22Rv1 (cell line): ENCODE data around the gene DNTT.

Experiments
- CTCF ChIP-seq: fragments of 450-650 bp; IDR thresholded peaks from 2 replicates; pipeline ENCODE4 v1.5.1; 2017; ENCODE audit warnings: mild to moderate bottlenecking
- ZFX ChIP-seq: fragments of 450-650 bp; IDR thresholded peaks from 2 replicates; pipeline ENCODE4 v1.6.1; 2017; ENCODE audit warnings: antibody characterized with exemption, borderline replicate concordance

DNA sequence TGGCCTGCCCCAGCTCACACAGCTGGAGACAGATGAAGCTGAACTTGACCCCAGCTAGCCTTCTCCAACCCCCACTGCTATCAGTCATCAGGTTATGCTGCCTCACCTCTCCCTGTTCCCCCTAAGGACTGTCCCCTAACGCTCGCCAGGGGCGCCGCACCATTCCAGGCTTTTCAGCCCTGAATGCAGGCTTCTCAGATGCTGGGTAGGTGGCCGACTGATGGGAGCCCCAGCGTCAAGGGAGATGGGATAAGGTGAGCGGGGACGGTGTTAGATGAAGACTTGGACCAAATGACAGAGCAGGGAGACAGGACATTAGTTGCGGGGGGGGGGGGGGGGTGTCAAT lies 70.4 kb downstream of the DNTT start:
- no peak for TF ChIP-seq CTCF
- no peak for TF ChIP-seq ZFX
